Stimulated activated CD8-positive, alpha-beta memory T cell treated with anti-CD3 and anti-CD28 coated beads, Interleukin-12 subunit alpha, Interleukin-12 subunit beta, amount 100 ng/mL, for 4 hours (primary cell): ENCODE data around the gene ZNF202.
"Not testable (repeated sequence)": the region's sequence is repeated elsewhere in the genome, so short reads cannot be mapped to it uniquely, and the experiment has no call there.

Experiments used
- DNase-seq: peaks from one replicate; pipeline ENCODE4 v3.0.0-alpha.2; 2020; ENCODE audit warnings: low read depth

The ZNF202 gene

GRCh38 chr11:123740787-123741158 lies 687 bp downstream of the ZNF202 start:
- DNase-seq: no peak

GRCh38 chr11:123738374-123738773 lies 3.1 kb downstream of the ZNF202 start:
- DNase-seq: no peak

DNA sequence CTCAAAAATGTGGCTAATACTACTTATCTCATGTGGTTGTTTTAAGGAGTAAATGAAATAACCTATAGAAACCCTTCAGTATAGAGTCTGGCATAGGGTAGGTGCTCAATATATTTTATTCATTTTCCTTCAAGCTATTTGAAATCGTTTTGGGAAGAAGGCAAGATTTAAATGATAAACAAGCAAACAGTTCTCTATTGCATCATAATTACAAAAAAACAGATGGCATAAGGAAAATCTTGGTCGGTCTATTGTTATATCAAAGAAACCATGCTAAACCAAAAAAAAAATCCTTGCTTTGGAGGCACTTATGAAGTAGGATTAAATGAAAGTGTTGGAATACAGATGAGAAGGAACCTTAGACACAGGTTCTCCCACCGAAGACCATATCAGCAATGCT lies 4.7 kb downstream of the ZNF202 start:
- no peak for DNase-seq

GRCh38 chr11:123729602-123730001 lies 11.9 kb downstream of the ZNF202 start:
- DNase-seq: no peak

- no peak for DNase-seq
These were observed 15.3 kb downstream of the ZNF202 start for GRCh38 chr11:123725995-123726655.

DNA sequence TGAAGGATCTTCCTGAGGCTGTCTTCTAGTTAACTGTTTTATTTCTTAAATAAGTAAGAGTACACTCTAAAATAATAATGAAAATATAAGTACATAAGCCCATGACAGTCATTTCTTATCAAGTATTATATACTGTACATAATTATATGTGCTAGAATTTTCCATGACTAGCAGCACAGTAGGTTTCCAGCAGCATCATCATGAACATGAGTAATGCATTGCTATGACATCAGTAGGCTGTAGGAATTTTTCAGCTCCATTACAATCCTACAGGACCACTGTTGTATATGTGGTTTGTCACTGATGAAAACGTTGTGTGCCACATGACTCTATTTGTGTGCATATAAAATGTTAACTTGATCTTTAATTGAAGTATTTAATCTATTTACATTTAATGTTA lies 22.0 kb downstream of the ZNF202 start:
- no peak for DNase-seq

DNA sequence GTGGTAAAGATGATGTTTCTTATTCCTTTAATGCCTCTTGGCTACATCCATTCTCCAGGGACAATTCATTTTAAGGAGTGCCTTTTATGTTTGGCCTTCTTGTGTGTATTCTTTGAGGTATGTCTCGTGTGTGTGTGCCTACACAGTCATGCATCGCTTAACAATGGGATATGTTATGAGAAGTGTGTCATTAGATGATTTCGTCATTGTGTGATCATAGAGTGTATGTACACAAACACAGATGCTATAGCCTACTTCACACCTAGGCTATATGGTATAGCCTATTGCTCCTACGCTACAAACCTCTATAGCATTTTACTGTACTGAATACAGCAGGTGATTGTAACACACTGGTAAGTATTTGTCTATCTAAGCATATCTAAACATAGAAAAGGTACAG lies 23.0 kb downstream of the ZNF202 start:
- no peak for DNase-seq

- no peak for DNase-seq
These were observed 23.4 kb downstream of the ZNF202 start for GRCh38 chr11:123718063-123718462.

GRCh38 chr11:123712627-123713026 lies 28.8 kb downstream of the ZNF202 start:
- DNase-seq: not testable (repeated sequence)

- DNase-seq: peak; percentile 17
These were observed 33.8 kb downstream of the ZNF202 start for GRCh38 chr11:123707606-123708205.

DNA sequence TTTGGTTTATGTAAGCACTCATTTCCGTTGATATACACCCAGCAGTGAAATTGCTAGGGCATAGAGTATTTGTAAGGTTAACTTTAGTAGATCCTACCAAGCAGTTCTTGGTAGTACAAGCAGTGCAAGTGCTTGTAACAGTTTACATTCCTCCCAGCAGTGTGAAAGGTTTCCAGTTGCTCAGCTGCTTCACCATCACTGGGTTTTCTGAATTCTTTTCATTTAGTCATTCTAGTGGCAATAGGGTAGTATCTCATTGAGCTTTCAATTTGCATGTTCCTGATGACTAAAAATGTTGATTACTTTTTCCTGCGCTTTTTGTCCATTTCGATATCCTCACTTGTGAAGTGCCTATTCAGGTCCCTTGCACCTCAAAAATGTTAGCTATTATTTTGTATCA lies 34.3 kb downstream of the ZNF202 start:
- no peak for DNase-seq

GRCh38 chr11:123704341-123704740 lies 37.1 kb downstream of the ZNF202 start:
- DNase-seq: no peak

DNA sequence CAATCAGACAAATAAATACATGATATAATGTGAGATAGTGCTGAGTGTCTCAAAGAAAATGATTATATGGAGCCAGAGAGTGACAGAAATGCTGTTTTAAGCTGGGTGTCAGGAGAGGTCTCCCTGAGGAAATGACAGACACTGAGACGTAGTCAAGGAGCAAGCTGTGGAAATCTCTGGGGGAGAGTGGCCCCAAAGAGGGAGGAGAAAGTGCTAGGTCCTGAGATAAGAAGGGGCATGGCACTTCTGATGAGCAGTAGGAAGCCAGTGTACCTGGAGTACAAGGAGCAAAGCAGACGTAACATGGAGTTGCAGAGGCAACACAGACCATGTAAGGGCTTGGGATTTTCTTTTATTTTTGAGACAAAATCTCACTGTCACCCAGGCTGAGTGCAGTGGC lies 38.8 kb downstream of the ZNF202 start:
- DNase-seq: no peak

DNA sequence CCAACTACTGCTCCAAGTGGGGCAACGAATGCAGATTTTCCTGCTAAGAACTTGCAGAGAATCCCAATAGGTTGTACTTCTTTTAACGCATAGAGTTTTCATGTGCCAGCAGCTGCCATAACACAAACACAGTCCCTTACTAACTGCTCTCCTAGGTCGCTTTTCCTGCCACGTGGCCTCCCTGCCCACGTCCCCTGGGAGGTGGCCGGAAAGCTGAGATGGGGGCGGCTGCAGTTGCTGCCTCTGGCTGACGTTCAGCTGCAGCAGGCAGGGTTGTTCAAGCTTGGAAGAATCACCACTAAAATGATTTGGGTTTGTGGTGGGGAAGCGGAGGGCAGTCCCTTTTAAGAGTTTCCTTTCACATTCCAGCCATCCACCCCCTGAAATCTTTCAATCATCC lies 39.3 kb downstream of the ZNF202 start:
- DNase-seq: no peak

- DNase-seq: no peak
These were observed 40.7 kb downstream of the ZNF202 start for GRCh38 chr11:123700772-123701171.

DNA sequence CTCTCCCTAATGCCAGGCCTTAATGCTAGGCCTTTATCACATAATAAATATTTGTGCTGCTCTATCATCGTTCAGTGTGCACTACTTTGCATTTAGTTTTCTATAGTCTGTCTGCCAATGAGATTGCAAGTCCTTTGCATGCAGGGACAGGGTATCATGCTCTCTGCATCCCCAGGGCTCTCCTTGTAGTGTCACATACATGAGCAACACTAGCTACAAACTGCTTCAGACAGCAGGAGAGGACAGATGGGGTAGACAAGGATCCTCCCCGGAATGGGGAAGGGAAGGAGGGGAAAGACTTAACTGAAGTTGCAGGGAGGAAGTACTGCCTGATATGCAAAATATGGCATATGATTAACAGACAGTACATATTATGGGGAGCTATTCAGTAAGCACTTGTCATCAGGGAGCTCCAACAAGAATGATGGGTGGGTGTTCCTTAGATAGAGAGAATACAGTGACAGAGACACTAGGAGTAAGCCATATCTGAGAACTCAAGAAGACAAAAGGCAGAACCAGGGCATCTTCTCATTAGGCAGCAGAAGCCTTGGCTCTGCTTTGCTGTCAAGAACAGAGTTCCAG lies 42.8 kb downstream of the ZNF202 start:
- no peak for DNase-seq

GRCh38 chr11:123696183-123696582 lies 45.3 kb downstream of the ZNF202 start:
- DNase-seq: no peak

GRCh38 chr11:123695231-123695630 lies 46.2 kb downstream of the ZNF202 start:
- DNase-seq: no peak

GRCh38 chr11:123694551-123694950 lies 46.9 kb downstream of the ZNF202 start:
- DNase-seq: no peak

DNA sequence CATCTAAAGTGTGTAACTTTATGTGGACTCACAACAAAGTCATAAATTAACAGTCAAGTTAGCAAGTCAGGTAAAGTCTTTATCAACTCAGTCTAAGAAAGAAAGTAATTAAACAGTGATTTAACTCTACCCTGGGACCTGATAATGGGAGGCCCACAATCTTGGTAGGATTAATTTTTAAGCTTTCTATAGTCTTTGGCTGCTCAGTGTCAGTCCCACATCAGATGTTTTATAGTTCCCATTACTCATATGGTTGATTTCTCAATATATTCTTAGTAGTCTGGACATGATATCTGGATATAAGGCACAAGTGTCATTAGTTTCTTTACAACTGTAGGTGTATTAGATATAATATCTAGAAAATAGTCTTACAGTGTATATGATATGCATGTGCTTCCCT lies 48.5 kb downstream of the ZNF202 start:
- DNase-seq: no peak

DNA sequence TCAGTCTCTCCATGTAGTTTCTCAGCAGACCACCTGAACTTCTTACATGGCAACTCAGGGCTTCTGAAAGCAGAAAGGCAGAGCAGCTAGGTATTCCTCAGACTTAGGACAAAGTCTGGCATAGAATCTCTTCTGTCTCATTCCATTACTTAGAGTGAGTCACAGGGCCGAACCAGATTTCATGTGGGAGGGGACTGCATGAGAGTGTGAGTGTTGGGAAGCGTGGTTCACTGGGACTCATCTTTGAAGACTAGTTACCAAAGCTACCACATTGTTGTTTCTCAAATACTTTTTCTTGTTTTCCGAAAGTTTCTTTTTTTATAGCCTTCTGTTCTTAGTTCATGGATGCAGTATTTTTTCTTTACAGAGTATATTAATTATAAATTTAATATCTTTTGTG lies 51.0 kb downstream of the ZNF202 start:
- no peak for DNase-seq

DNA sequence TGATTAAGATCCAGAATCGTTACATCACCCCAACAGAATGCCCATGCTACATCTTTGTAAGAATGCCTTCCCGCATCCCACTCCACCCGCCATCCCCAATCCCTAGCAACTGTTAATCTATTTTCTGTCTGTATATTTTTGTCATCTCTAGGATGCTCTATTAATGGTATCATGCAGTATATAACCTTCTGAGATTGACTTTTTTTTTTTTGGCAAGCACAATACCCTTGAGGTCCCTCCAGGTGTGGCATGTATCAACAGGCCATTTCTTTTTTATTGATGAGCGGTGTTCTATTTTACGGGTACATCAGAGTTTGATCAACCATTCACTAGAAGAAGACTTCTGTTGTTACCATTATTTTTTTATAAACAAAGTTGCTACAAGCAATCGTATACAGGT lies 56.9 kb downstream of the ZNF202 start:
- no peak for DNase-seq

DNA sequence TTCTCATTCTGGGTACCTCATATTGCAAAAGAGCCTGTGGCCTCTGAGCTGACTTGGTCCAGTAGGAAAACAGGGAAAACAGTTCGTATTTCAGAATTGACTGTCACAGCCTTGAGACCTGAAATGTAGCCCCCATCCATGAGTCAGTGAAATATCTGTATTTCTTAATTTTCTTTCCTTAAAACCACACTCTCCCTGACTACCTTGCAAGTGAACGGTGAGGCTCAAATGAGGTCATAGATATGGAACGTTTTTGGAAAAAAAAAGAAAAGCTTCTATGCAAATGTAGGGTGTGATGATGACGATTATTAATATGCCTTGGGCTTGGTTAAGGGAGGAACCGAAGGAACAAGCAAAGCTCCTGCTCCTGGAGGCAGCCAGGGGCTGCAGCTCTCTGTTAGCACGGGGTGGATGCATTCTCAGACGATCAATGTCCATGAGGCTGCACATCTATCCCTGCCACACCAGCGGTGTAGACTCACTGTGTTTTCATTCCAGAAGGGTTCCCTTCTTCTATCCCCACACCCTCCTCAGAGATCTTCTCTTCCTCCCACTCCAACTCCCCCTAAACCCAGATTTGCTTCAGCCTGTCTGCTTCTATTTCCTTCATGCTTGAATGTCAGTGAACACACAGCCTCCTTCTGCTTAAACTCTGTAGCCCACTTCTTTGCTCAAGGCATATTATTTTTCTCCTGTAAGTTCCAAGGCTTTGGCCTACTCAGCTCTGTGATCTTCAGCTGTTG lies 57.9 kb downstream of the ZNF202 start:
- DNase-seq: no peak
